HCT116 (cell line): Measurements from ENCODE around the gene QRICH1.

Experiments used
- CTCF ChIP-seq, 3 experiments: fragments of 200-600 bp in 1 of 3; sonication (generic) in 1 of 3; IDR thresholded peaks in 2 of 3; conservative IDR thresholded peaks in 1 of 3; 2 replicates each; pipeline ENCODE4 v1.5.1; 2012 to 2017; ENCODE audit warnings: low read depth in 2 of 3, low read length in 2 of 3, antibody characterized with exemption in 1 of 3, borderline replicate concordance in 1 of 3, control low read depth in 1 of 3, mild to moderate bottlenecking in 1 of 3, mixed read lengths in 1 of 3, mixed run types in 1 of 3, moderate library complexity in 1 of 3; ENCODE audit not compliant: insufficient read depth in 1 of 3
- EZH2 ChIP-seq: fragments of 200-600 bp; sonication (generic); IDR thresholded peaks from 2 replicates; pipeline ENCODE4 v1.6.1; 2017; ENCODE audit warnings: antibody characterized with exemption, mixed run types
- FOSL1 ChIP-seq: IDR thresholded peaks from 2 replicates; pipeline ENCODE4 v1.6.1; 2012; ENCODE audit warnings: low read depth
- POLR2AphosphoS5 ChIP-seq: IDR thresholded peaks from 2 replicates; pipeline ENCODE4 v1.6.1; 2011; ENCODE audit warnings: mild to moderate bottlenecking, low read depth, low read length, moderate library complexity
- REST ChIP-seq: IDR thresholded peaks from 2 replicates; pipeline ENCODE4 v1.6.1; 2012; ENCODE audit warnings: low read depth
- SRF ChIP-seq: IDR thresholded peaks from 2 replicates; pipeline ENCODE4 v1.6.1; 2012; ENCODE audit warnings: low read depth
- TF ChIP-seq, protein P1 (sequence below): IDR thresholded peaks from 2 replicates; pipeline ENCODE4 v1.6.1; 2012

- TF ChIP-seq FOSL1 (no peak), CTCF (IDR thresholded peaks at IDR 0.05 in 2 of 3, conservative IDR thresholded peaks at IDR 0.05 in 1 of 3; ENCODE audit: borderline replicate concordance in 1 of 3, insufficient read depth in 1 of 3, low read depth in 2 of 3, low read length in 2 of 3) (no peak), SRF (no peak), EZH2 (no peak), POLR2AphosphoS5 (no peak), REST (no peak)
- TF ChIP-seq, protein P1, sequence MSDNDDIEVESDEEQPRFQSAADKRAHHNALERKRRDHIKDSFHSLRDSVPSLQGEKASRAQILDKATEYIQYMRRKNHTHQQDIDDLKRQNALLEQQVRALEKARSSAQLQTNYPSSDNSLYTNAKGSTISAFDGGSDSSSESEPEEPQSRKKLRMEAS: no peak
Measured at GRCh38 chr3:49122886-49123545, 29.1 kb upstream of the QRICH1 start.
